IPS-20b (cell line): ENCODE measurements around the gene EME2.
"Not testable (repeated sequence)": the region's sequence is repeated elsewhere in the genome, so short reads cannot be mapped to it uniquely, and the experiment has no call there.

Experiments used
- H3K27ac ChIP-seq: one replicate; pipeline ENCODE4 v1.5.1; 2013; ENCODE audit warnings: low read length
- H3K27me3 ChIP-seq: 2 replicates; pipeline ENCODE4 v1.6.1; 2013; ENCODE audit warnings: mild to moderate bottlenecking, low read length, inconsistent platforms; ENCODE audit not compliant: insufficient read depth
- H3K36me3 ChIP-seq: 2 replicates; pipeline ENCODE4 v1.6.1; 2013; ENCODE audit warnings: low read depth, mild to moderate bottlenecking, inconsistent platforms, low read length, moderate library complexity; ENCODE audit not compliant: insufficient read depth
- H3K4me1 ChIP-seq: 2 replicates; pipeline ENCODE4 v1.6.1; 2013; ENCODE audit warnings: mild to moderate bottlenecking, control low read depth, inconsistent platforms, low read length, moderate library complexity; ENCODE audit not compliant: insufficient read depth
- H3K4me3 ChIP-seq: 2 replicates; pipeline ENCODE4 v1.5.1; 2013; ENCODE audit warnings: mild to moderate bottlenecking, low read length, inconsistent platforms
- H3K9ac ChIP-seq: 2 replicates; pipeline ENCODE4 v1.6.1; 2013; ENCODE audit warnings: low read depth, mild to moderate bottlenecking, inconsistent platforms, low read length, moderate library complexity
- H3K9me3 ChIP-seq: 2 replicates; pipeline ENCODE4 v1.6.1; 2013; ENCODE audit warnings: mild to moderate bottlenecking, low read depth, low read length, inconsistent platforms; ENCODE audit not compliant: insufficient read depth

EME2 gene

GRCh38 chr16:1732551-1732987 lies 40.0 kb upstream of the EME2 start:
- H3K9me3 ChIP-seq: peaks cover 29% of the 10 kb centered on the region
- H3K4me3 ChIP-seq, H3K4me1 ChIP-seq, H3K27me3 ChIP-seq, H3K27ac ChIP-seq, H3K9ac ChIP-seq: not testable (repeated sequence)
- peaks cover 17% of the 10 kb centered on the region for H3K36me3 ChIP-seq

GRCh38 chr16:1734123-1734522 lies 38.5 kb upstream of the EME2 start:
- H3K27me3 ChIP-seq: no peaks in the 10 kb centered on the region
- H3K36me3 ChIP-seq: peaks cover 13% of the 10 kb centered on the region
- H3K9ac ChIP-seq: no peak overlapping the region
- H3K4me1 ChIP-seq: no peaks in the 10 kb centered on the region
- no peak overlapping the region for H3K4me3 ChIP-seq
- no peak overlapping the region for H3K27ac ChIP-seq
- H3K9me3 ChIP-seq: peaks cover 45% of the 10 kb centered on the region

GRCh38 chr16:1734816-1735215 lies 37.8 kb upstream of the EME2 start:
- H3K9ac ChIP-seq: no peak overlapping the region
- H3K36me3 ChIP-seq: peaks cover 13% of the 10 kb centered on the region
- H3K27me3 ChIP-seq: no peaks in the 10 kb centered on the region
- peaks cover 52% of the 10 kb centered on the region for H3K9me3 ChIP-seq
- no peak overlapping the region for H3K27ac ChIP-seq
- no peak overlapping the region for H3K4me3 ChIP-seq
- no peaks in the 10 kb centered on the region for H3K4me1 ChIP-seq

- Histone ChIP-seq H3K9ac (no peak overlapping the region), H3K4me1 (no peaks in the 10 kb centered on the region), H3K27ac (no peak overlapping the region), H3K4me3 (no peak overlapping the region), H3K36me3 (no peaks in the 10 kb centered on the region; the same call in 1 of the 2 replicates), H3K9me3 (peaks cover 49% of the 10 kb centered on the region), H3K27me3 (no peaks in the 10 kb centered on the region)
Measured at GRCh38 chr16:1740234-1740633, 32.4 kb upstream of the EME2 start.

- H3K9ac ChIP-seq: no peak overlapping the region
- peaks cover 42% of the 10 kb centered on the region for H3K9me3 ChIP-seq
- H3K4me3 ChIP-seq: no peak overlapping the region
- no peaks in the 10 kb centered on the region for H3K4me1 ChIP-seq
- H3K27ac ChIP-seq: no peak overlapping the region
- no peaks in the 10 kb centered on the region for H3K27me3 ChIP-seq
- no peaks in the 10 kb centered on the region; the same call in 1 of the 2 replicates for H3K36me3 ChIP-seq
Measured at GRCh38 chr16:1740781-1741490, 31.7 kb upstream of the EME2 start.

GRCh38 chr16:1741553-1742165 lies 31.0 kb upstream of the EME2 start:
- peaks cover 34% of the 10 kb centered on the region for H3K9me3 ChIP-seq
- H3K27ac ChIP-seq: no peak overlapping the region
- no peaks in the 10 kb centered on the region for H3K4me1 ChIP-seq
- H3K9ac ChIP-seq: no peak overlapping the region
- H3K36me3 ChIP-seq: no peaks in the 10 kb centered on the region; the same call in 1 of the 2 replicates
- no peaks in the 10 kb centered on the region for H3K27me3 ChIP-seq
- no peak overlapping the region for H3K4me3 ChIP-seq

GRCh38 chr16:1743376-1744337 lies 29.0 kb upstream of the EME2 start:
- no peak overlapping the region for H3K9ac ChIP-seq
- H3K9me3 ChIP-seq: peaks cover 14% of the 10 kb centered on the region
- H3K36me3 ChIP-seq: peaks cover 3% of the 10 kb centered on the region; the same call in 1 of the 2 replicates
- H3K27ac ChIP-seq: no peak overlapping the region
- H3K27me3 ChIP-seq: no peaks in the 10 kb centered on the region
- H3K4me1 ChIP-seq: no peaks in the 10 kb centered on the region
- H3K4me3 ChIP-seq: no peak overlapping the region

- H3K9ac ChIP-seq: no peak overlapping the region
- H3K36me3 ChIP-seq: peaks cover 11% of the 10 kb centered on the region; the same call in 1 of the 2 replicates
- no peaks in the 10 kb centered on the region for H3K4me1 ChIP-seq
- no peaks in the 10 kb centered on the region for H3K27me3 ChIP-seq
- no peak overlapping the region for H3K4me3 ChIP-seq
- H3K27ac ChIP-seq: no peak overlapping the region
- peaks cover 7% of the 10 kb centered on the region for H3K9me3 ChIP-seq
Measured at GRCh38 chr16:1744338-1744840, 28.2 kb upstream of the EME2 start.

- Histone ChIP-seq H3K36me3 (peaks cover 12% of the 10 kb centered on the region; the same call in 1 of the 2 replicates), H3K4me1 (no peaks in the 10 kb centered on the region), H3K27me3 (no peaks in the 10 kb centered on the region), H3K9me3 (no peaks in the 10 kb centered on the region), H3K4me3 (no peak overlapping the region), H3K27ac (no peak overlapping the region), H3K9ac (no peak overlapping the region)
Measured at GRCh38 chr16:1745181-1745899, 27.3 kb upstream of the EME2 start.

- Histone ChIP-seq H3K36me3 (peaks cover 12% of the 10 kb centered on the region; the same call in 1 of the 2 replicates), H3K27me3 (no peaks in the 10 kb centered on the region), H3K4me3 (no peak overlapping the region), H3K9me3 (no peaks in the 10 kb centered on the region), H3K9ac (no peak overlapping the region), H3K27ac (no peak overlapping the region), H3K4me1 (no peaks in the 10 kb centered on the region)
Measured at GRCh38 chr16:1745900-1746692, 26.5 kb upstream of the EME2 start.
